Lower lobe of right lung (tissue), 2 donors: ENCODE data around the gene MMP28. TPM values are rescaled to one million over a fixed set of nuclear protein-coding genes. Genes with fewer than 3 reads are reported as not detected.

Experiments used
- ATAC-seq, 2 donors: fragments of 200-7000 bp; cut with Tn5 transposase; one replicate each; pipeline ENCODE4 v1.9.1; 2020 to 2022; ENCODE audit warnings: mild to moderate bottlenecking in 2 of 2, moderate library complexity in 2 of 2
- DNase-seq: peaks from one replicate; pipeline ENCODE4 v3.0.0-alpha.2; 2020
- H3K27ac ChIP-seq: fragments of 200-600 bp; one replicate; pipeline ENCODE4 v1.8.0; 2022
- H3K27me3 ChIP-seq: fragments of 200-600 bp; one replicate; pipeline ENCODE4 v1.8.0; 2022; ENCODE audit warnings: low read depth
- H3K36me3 ChIP-seq: fragments of 200-600 bp; one replicate; pipeline ENCODE4 v1.8.0; 2022; ENCODE audit warnings: mild to moderate bottlenecking
- H3K4me1 ChIP-seq: fragments of 200-600 bp; one replicate; pipeline ENCODE4 v1.8.0; 2022
- H3K4me3 ChIP-seq: fragments of 200-600 bp; one replicate; pipeline ENCODE4 v1.8.0; 2022; ENCODE audit warnings: mild to moderate bottlenecking
- H3K9me3 ChIP-seq: fragments of 200-600 bp; one replicate; pipeline ENCODE4 v1.8.0; 2022
- intact Hi-C: fragments of 100-400 bp; cut with DNase I; formaldehyde crosslinking; loops from one replicate; pipeline ENCODE4 v1.11.0; 2022
- total RNA-seq: library from RNA; stranded (reverse); fragmentation: NEBNext Ultra II Directional; extraction: Animal tissue kit (Norgen Biotek cat#: 25700); gene quantifications from one replicate; pipeline ENCODE4 v1.2.1, GENCODE V29; 2021
- TF ChIP-seq, protein P1 (sequence below): fragments of 200-600 bp; IDR thresholded peaks from one replicate; pipeline ENCODE4 v1.8.0; 2022; ENCODE audit warnings: antibody characterized with exemption, mild to moderate bottlenecking
- donor health status: DM: no; HTN: yes; CAD: no; lungs with severe emphysema.

The MMP28 gene
- total RNA-seq, 1 donor from 2014 or later: 40.9 TPM

DNA sequence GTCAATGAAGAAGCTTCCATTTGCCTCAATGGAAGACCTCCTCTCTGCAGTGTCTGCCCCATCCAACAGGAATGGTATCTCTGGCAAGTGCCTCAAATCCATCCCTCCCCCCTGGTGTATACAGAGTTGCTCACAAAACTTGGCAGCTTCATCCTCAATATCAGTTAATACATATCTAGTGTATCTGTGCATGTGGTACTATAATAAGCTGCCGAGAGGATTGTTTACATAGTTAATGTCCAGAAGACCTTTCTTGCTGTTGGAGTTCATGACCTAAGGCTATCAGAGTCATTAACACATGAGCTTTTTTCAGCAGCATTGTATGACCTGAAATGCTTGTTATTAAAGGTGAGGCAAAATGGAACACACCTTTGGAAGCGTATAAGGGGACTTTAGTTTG, 78.0 kb downstream of the MMP28 start:
- ATAC-seq: peak; percentile 34 to 52
- intact Hi-C loops: no loop called here
- H3K27ac ChIP-seq: peak overlapping the region; percentile 66
- H3K4me1 ChIP-seq: peaks cover 51% of the 10 kb centered on the region
- TF ChIP-seq, protein P1, sequence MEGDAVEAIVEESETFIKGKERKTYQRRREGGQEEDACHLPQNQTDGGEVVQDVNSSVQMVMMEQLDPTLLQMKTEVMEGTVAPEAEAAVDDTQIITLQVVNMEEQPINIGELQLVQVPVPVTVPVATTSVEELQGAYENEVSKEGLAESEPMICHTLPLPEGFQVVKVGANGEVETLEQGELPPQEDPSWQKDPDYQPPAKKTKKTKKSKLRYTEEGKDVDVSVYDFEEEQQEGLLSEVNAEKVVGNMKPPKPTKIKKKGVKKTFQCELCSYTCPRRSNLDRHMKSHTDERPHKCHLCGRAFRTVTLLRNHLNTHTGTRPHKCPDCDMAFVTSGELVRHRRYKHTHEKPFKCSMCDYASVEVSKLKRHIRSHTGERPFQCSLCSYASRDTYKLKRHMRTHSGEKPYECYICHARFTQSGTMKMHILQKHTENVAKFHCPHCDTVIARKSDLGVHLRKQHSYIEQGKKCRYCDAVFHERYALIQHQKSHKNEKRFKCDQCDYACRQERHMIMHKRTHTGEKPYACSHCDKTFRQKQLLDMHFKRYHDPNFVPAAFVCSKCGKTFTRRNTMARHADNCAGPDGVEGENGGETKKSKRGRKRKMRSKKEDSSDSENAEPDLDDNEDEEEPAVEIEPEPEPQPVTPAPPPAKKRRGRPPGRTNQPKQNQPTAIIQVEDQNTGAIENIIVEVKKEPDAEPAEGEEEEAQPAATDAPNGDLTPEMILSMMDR: no peak
- no peaks in the 10 kb centered on the region for H3K27me3 ChIP-seq
- no peaks in the 10 kb centered on the region for H3K9me3 ChIP-seq
- DNase-seq: no peak
- no peak overlapping the region for H3K4me3 ChIP-seq
- H3K36me3 ChIP-seq: peaks cover 76% of the 10 kb centered on the region

DNA sequence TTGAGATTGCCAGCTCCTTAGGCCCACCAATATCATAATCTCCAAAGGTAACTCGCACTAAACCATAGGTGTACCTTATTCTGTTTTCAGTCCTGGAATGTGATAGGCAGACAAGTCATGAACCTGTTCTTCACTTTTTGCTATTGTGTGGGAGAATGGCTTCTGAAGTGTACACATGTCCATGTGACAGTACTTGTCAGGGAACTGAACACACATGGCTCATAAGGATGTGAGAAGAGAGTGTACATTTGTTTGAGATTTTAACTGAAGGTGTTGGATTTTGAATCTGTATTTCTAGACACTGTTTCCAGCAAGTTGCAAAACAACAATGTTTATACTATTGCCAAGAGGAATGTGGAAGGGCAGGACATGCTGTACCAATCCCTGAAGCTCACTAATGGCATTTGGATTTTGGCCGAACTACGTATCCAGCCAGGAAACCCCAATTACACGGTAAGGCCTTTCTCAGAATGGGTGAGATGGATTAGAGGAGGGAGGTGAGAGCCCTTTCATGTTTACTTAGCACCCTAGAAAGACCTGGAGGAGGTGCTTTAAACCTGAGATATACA, 78.5 kb downstream of the MMP28 start:
- H3K27me3 ChIP-seq: no peaks in the 10 kb centered on the region
- H3K36me3 ChIP-seq: peaks cover 79% of the 10 kb centered on the region
- intact Hi-C loops: no loop called here
- no peak for DNase-seq
- no peak overlapping the region for H3K4me3 ChIP-seq
- TF ChIP-seq, protein P1: no peak
- peak overlapping the region; percentile 66 for H3K27ac ChIP-seq
- H3K4me1 ChIP-seq: peaks cover 51% of the 10 kb centered on the region
- no peaks in the 10 kb centered on the region for H3K9me3 ChIP-seq
- ATAC-seq: peak; percentile 92

DNA sequence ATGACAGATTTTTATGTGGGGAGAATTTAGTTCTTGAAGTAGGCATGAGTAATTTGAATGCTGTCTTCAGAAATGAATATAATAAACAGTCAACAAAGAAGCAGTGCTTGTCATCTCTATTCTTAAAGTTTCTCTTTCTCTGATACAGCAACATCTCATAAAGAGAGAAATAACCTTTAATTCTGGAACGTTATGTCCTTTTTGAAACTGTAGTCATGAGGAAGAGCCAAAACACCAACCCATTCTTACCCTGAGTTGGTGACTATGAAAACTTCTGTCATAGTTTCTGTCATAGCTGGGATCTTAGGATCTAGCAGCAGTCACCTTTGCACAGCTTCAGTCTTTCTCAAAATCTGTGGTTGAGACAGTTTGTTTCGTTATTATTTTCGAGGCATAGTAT, 79.3 kb downstream of the MMP28 start:
- intact Hi-C loops: no loop called here
- Histone ChIP-seq H3K27me3 (no peaks in the 10 kb centered on the region), H3K4me1 (peaks cover 51% of the 10 kb centered on the region), H3K9me3 (no peaks in the 10 kb centered on the region), H3K36me3 (peaks cover 78% of the 10 kb centered on the region), H3K4me3 (no peak overlapping the region), H3K27ac (peak overlapping the region; percentile 66)
- no peak for ATAC-seq
- DNase-seq: no peak
- TF ChIP-seq, protein P1: no peak

Other genes with a start within 250 kb of the MMP28 start
- 0.59 TPM for gene SLFN14, start 234.8 kb downstream of the MMP28 start, total RNA-seq
- 7.0 TPM for gene PEX12, start 217.1 kb downstream of the MMP28 start, total RNA-seq
- gene AP2B1, start 208.3 kb downstream of the MMP28 start, total RNA-seq: 145 TPM
- gene RASL10B, start 64.0 kb downstream of the MMP28 start, total RNA-seq: 1.9 TPM
- gene GAS2L2, start 42.4 kb downstream of the MMP28 start, total RNA-seq: 3.1 TPM
- gene C17orf50, start 34.8 kb downstream of the MMP28 start, total RNA-seq: not detected
- gene TAF15, start 13.8 kb upstream of the MMP28 start, total RNA-seq: 143 TPM
- 0.21 TPM for gene HEATR9, start 73.2 kb upstream of the MMP28 start, total RNA-seq
- 18.2 TPM for gene CCL5, start 84.7 kb upstream of the MMP28 start, total RNA-seq
- gene RDM1, start 135.1 kb upstream of the MMP28 start, total RNA-seq: not detected
- not detected for gene LYZL6, start 148.1 kb upstream of the MMP28 start, total RNA-seq
- gene CCL16, start 185.9 kb upstream of the MMP28 start, total RNA-seq: 0.50 TPM
- 20.7 TPM for gene CCL14, start 191.1 kb upstream of the MMP28 start, total RNA-seq
- gene CCL15, start 205.9 kb upstream of the MMP28 start, total RNA-seq: 0.50 TPM
- gene CCL23, start 222.3 kb upstream of the MMP28 start, total RNA-seq: 5.1 TPM